LNCaP clone FGC (cell line): ENCODE data around the gene COL15A1.

Experiments used
- DNase-seq: peaks from one replicate; pipeline ENCODE4 v3.0.0-alpha.2; 2011; ENCODE audit warnings: low read depth
- H3K4me3 ChIP-seq: 2 replicates; pipeline ENCODE4 v1.5.1; 2011; ENCODE audit warnings: mild to moderate bottlenecking, low read depth, low read length, control low read depth
- CTCF ChIP-seq: IDR thresholded peaks from 2 replicates; pipeline ENCODE4 v1.5.1; 2012; ENCODE audit warnings: mild to moderate bottlenecking; ENCODE audit not compliant: control insufficient read depth, insufficient read depth; ENCODE audit errors: extremely low read depth

Gene COL15A1

GRCh38 chr9:98967680-98968079, 24.0 kb downstream of the COL15A1 start:
- H3K4me3 ChIP-seq, result no peak overlapping the region
- no peak for DNase-seq
- TF ChIP-seq CTCF, result no peak

GRCh38 chr9:98968601-98969337, 25.1 kb downstream of the COL15A1 start:
- TF ChIP-seq CTCF, result no peak
- no peak overlapping the region for H3K4me3 ChIP-seq
- no peak for DNase-seq

GRCh38 chr9:98970532-98971041, 26.9 kb downstream of the COL15A1 start:
- no peak for DNase-seq
- no peak for TF ChIP-seq CTCF
- H3K4me3 ChIP-seq, result no peak overlapping the region

DNA sequence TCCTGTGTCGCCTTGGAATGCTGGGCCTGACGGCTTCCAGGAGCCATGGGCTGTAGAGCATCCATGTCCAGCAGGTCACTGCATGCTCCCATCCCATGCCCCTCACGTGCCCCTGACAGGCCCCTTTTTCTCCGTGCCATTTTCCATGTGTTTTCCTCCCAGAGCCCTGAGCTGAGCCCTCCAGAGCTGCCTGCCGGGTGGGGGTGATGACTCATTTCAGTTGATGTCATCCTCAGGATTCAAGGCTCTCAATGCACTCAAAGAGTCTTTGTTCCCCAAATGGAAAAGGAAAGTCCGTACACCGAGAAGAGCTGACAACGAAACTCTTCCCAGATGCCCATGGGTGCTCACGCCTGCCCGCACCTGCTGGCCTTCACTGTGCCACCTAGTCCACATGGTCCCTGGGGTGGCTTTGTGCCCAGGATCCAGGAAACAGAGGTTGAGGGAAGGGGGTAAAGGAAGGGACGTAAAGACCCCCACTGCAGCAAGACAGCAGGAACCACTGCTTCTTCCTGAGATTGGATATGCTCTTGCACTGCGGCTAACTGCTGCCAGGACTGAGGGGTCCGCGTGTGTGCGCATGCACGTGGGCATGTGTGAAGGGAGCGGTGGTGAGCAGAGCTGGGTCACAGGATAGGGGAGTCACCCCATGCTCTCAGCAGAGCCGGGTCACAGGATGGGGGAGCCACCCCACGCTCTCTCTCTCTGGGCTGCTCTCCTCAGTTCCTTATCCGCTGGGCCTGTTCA, 27.6 kb downstream of the COL15A1 start:
- no peak overlapping the region for H3K4me3 ChIP-seq
- TF ChIP-seq CTCF, result no peak

DNA sequence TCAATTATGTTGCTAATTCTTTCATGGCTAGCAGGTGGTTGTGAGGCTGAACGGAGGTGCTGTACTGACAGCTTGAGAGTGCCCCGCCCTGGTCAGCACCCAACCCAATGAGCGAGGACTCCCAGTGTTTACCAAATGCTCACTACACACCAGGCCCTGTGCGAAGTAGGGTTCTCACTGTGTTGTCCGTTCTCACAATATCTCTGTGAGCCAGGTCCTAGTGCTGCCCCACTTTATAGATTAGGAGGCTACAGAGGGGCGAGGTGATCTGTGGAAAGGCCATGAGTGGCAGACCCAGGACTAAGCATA, 28.2 kb downstream of the COL15A1 start:
- no peak overlapping the region for H3K4me3 ChIP-seq
- TF ChIP-seq CTCF, result no peak
- no peak for DNase-seq

More for the DNA sequence above, 27.6 kb downstream of the COL15A1 start:
- DNase-seq, result no peak

DNA sequence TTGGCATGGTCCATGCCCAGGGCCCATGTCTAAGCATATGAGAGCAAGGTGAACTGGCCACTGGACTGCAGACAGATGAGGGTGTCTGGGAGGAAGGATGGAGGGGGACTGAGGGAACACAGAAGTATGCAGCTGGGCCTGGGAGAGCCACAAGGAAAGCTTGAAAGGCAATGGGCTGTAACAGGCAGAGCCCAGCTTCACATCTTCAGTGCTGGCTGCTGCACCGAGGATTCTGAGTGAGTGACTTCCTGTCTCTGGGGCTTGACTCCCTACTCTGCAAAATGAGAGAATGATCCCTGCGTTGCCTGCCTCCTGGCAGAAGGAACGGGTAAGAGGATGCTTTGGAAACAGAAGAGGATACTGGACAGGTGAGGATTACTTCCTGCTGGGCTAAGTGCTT, 29.0 kb downstream of the COL15A1 start:
- TF ChIP-seq CTCF, result no peak
- no peak for DNase-seq

More for the DNA sequence above, 29.0 kb downstream of the COL15A1 start:
- no peak overlapping the region for H3K4me3 ChIP-seq
